Esophagus squamous epithelium (tissue), 4 donors: ENCODE data around the gene TRIM66.

Experiments used
- CTCF ChIP-seq, 6 experiments: fragments of 450-650 bp in 4 of 6; fragments of 200-600 bp in 2 of 6; sonication (generic) in 2 of 6; IDR thresholded peaks; one replicate each; pipeline ENCODE4 v1.5.1; 2016 to 2019; ENCODE audit warnings: antibody characterized with exemption in 6 of 6, mild to moderate bottlenecking in 4 of 6, moderate library complexity in 4 of 6
- POLR2A ChIP-seq, 4 donors: fragments of 450-650 bp; IDR thresholded peaks; one replicate each; pipeline ENCODE4 v1.6.1; 2017; ENCODE audit warnings: antibody characterized with exemption in 4 of 4, mild to moderate bottlenecking in 4 of 4, moderate library complexity in 3 of 4

- TF ChIP-seq POLR2A (IDR thresholded peaks at IDR 0.05) (no peak), CTCF (IDR thresholded peaks at IDR 0.05) (no peak)
Observed at GRCh38 chr11:8705146-8705545, 22.7 kb upstream of the TRIM66 start.
